Measurements from ENCODE around the gene CDC42BPB.

The CDC42BPB gene

DNA sequence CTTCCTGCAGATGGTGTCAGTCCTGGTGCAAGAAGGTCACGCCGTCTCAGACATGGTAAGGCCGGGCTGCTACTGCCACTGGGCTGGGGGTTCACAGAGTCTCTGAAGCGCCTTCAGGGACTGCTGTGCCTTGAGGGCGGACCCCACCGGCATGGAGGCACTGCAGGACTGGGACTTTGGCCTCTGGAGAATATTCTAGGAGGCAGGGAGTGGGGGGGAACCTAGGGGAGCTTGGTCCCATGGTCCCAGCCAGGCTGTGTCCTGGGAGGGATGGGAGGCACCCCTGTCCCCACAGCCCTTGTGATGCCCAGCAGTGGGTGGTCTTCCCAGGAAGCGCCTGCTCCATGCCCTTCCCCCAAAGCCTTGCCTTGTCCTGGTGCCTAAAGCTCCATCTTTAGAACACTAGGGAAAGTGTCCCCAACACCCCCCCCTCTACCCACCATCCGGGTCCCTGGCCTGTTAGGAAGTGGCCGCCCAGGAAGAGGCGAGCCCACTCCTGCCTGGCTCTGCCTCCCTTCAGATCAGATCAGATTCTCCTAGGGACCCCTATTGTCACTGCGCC, 133.3 kb downstream of the CDC42BPB start:
- no peaks in the 10 kb centered on the region for H3K9me3 ChIP-seq
- TF ChIP-seq, protein P1, sequence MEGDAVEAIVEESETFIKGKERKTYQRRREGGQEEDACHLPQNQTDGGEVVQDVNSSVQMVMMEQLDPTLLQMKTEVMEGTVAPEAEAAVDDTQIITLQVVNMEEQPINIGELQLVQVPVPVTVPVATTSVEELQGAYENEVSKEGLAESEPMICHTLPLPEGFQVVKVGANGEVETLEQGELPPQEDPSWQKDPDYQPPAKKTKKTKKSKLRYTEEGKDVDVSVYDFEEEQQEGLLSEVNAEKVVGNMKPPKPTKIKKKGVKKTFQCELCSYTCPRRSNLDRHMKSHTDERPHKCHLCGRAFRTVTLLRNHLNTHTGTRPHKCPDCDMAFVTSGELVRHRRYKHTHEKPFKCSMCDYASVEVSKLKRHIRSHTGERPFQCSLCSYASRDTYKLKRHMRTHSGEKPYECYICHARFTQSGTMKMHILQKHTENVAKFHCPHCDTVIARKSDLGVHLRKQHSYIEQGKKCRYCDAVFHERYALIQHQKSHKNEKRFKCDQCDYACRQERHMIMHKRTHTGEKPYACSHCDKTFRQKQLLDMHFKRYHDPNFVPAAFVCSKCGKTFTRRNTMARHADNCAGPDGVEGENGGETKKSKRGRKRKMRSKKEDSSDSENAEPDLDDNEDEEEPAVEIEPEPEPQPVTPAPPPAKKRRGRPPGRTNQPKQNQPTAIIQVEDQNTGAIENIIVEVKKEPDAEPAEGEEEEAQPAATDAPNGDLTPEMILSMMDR (IDR thresholded peaks at IDR 0.05; ENCODE audit: low read depth, low read length), result no peak
- no peaks in the 10 kb centered on the region for H3K36me3 ChIP-seq
- no peak overlapping the region for H3K4me3 ChIP-seq (ENCODE audit: low read depth, low read length)
- DNase-seq, result no peak
- H3K27me3 ChIP-seq, result peaks cover 34% of the 10 kb centered on the region
- H3K4me1 ChIP-seq, result no peaks in the 10 kb centered on the region

DNA sequence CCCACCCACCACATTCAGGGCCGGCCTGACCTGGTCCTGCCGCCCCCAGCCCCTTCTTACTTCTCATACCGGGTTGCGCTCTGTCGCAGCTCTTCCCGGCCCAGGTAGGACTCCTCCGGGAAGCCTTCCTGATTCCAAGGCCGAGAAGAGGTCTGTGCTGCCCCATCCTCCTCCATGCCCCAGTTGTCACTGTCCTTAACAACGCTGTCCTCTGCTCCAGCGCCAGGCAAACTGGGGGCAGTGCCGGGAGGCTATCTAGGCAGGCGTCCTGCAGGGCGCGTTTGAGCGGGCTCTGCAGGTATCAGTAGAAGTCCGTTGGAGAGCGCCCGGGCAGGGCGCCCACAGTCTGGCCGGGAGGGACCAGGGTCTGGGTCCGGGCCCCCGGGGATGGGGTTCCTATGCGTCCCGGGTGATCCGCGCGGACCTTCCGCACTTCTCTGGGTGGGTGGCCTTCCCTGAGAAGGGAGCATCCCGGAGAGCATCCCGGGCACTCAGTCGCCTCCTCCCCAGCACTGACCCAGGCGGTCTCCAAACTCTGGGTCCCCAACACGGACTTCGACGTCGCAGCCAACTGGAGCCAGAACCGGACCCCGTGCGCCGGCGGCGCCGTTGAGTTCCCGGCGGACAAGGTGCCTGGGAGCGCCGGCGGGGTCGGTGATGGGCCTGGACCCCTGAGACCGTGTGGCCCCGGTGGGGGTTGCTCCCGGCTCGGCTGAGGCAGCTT, 134.0 kb downstream of the CDC42BPB start:
- H3K9me3 ChIP-seq, result no peaks in the 10 kb centered on the region
- TF ChIP-seq, protein P1 (IDR thresholded peaks at IDR 0.05; ENCODE audit: low read depth, low read length), result no peak
- H3K27me3 ChIP-seq, result peaks cover 28% of the 10 kb centered on the region
- no peak overlapping the region for H3K4me3 ChIP-seq (ENCODE audit: low read depth, low read length)
- no peaks in the 10 kb centered on the region for H3K36me3 ChIP-seq
- H3K4me1 ChIP-seq, result no peaks in the 10 kb centered on the region
- peak; percentile 15 for DNase-seq

DNA sequence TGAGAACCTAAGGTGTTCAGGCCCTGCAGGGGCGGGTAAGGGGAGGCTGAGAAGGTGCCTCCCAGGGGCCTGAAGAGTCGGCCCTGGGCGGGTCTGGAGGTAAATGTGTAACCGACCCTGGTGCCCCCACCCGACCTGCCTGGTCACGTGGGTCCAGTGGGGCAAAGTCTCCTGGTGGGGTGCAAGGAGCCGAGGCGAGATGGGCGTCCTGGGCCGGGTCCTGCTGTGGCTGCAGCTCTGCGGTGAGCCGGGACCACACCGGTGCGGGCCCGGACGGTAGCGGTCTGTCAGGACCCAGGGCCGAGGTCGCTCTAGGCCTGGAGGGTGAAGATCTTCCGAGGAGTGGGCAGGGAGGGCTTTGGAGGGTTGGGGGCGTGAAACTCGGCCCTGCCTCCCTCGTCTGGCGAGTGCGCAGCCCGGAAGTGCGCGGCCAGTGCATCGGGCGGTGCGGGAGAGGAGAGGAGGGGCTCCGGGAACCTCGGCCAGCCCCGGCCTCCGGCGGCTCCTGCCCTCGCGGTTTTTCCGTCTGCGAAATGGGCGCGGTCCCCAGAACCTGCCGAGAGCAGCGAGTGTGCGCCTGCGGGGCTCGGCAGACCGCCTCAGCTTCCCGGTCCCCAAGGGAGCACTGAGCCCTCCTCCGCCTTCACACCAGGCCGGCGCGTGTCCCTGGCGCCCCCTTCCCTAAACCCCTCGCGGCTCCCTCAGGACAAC, 134.7 kb downstream of the CDC42BPB start, which contains the start of gene AMN:
Gene AMN (plus strand): TSS at position 174 of the 711 bp plus-strand sequence. CDS start 26 bp downstream, at position 200.
- peaks cover 27% of the 10 kb centered on the region for H3K27me3 ChIP-seq
- peak; percentile 9 for DNase-seq
- H3K4me3 ChIP-seq (ENCODE audit: low read depth, low read length), result no peak within 1 kb of the TSS

DNA sequence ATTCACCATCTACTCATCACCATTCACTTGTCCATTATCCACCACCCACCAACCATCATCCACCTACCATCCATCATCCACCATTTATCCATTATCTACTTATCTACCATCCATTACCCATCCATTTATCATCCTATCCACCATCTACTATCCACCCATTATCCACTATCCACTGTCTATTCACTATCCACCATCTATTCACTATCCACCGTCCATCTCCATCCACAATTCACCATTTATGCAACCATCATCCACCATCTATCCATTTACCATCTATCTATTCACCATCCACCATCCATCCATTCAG, 136.4 kb downstream of the CDC42BPB start:
- Histone ChIP-seq H3K4me1 (no peaks in the 10 kb centered on the region), H3K9me3 (no peaks in the 10 kb centered on the region), H3K36me3 (no peaks in the 10 kb centered on the region), H3K4me3 (ENCODE audit: low read depth, low read length) (no peak overlapping the region), H3K27me3 (peaks cover 27% of the 10 kb centered on the region)
- TF ChIP-seq, protein P1 (IDR thresholded peaks at IDR 0.05; ENCODE audit: low read depth, low read length), result no peak
- no peak for DNase-seq

More for the DNA sequence above, 134.7 kb downstream of the CDC42BPB start, which contains the start of gene AMN:
- TF ChIP-seq, protein P1 (IDR thresholded peaks at IDR 0.05; ENCODE audit: low read depth, low read length), result no peak
- H3K9me3 ChIP-seq, result no peaks in the 10 kb centered on the region
- no peaks in the 10 kb centered on the region for H3K4me1 ChIP-seq
- no peaks in the 10 kb centered on the region for H3K36me3 ChIP-seq

DNA sequence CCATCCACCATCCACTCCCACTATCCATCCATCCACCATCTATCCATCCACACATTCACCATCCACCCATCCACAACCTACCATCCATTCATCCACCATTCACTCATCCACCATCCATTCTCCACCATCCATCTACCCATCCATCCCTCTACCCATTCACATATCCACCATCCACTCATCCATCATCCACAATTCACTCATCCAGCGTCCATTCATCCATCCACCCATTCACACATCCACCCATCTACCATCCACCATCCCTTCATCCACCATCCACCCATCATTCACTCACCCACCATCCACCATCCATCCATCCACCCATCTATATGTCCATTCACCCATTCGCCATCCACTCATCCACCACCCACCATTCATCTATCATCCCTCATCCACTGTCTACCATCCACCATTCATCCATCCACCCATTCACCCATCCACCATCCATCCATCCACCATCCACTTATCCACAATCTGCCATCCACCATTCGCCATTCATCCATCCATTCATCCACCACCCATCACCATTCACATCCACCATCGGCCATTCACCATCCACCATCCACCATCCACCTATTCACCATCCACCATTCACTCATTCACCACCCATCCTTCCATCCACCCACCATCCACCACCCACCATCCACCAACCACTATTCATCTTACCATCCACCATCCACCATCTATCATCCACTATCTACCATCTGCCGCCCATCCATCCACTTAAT, 136.9 kb downstream of the CDC42BPB start:
- TF ChIP-seq, protein P1 (IDR thresholded peaks at IDR 0.05; ENCODE audit: low read depth, low read length), result no peak
- Histone ChIP-seq H3K36me3 (no peaks in the 10 kb centered on the region), H3K4me1 (no peaks in the 10 kb centered on the region), H3K27me3 (peaks cover 27% of the 10 kb centered on the region), H3K9me3 (no peaks in the 10 kb centered on the region), H3K4me3 (ENCODE audit: low read depth, low read length) (no peak overlapping the region)
- DNase-seq, result no peak
